Body of pancreas (tissue), 4 donors: ENCODE results near the gene SLC5A5. TPM values are rescaled to one million over a fixed set of nuclear protein-coding genes. Genes with fewer than 3 reads are reported as not detected.
A peak's percentile ranks its signal among the peaks of the same experiment; 100 is the strongest.

Experiments
- ATAC-seq: fragments of 150-250 bp; one replicate; pipeline ENCODE4 v1.9.1; 2016
- DNase-seq, 4 donors: peaks; one replicate each; pipeline ENCODE4 v3.0.0-alpha.2; 2019
- H3K27ac ChIP-seq, 4 donors: fragments of 200-600 bp; sonication (generic); 1 replicate in 3 of 4; 2 replicates in 1 of 4; pipeline versions ENCODE4 v1.5.1 to v1.6.1; 2016 to 2019; ENCODE audit warnings: mild to moderate bottlenecking in 1 of 4, mixed read lengths in 1 of 4, moderate library complexity in 1 of 4
- H3K27me3 ChIP-seq, 2 donors: fragments of 200-600 bp; sonication (generic); one replicate each; pipeline ENCODE4 v1.6.0; 2016; ENCODE audit warnings: mild to moderate bottlenecking in 1 of 2
- H3K36me3 ChIP-seq, 2 donors: fragments of 200-600 bp; sonication (generic); replicated peaks in 1 of 2; 2 replicates each; pipeline ENCODE4 v1.5.1; 2016; ENCODE audit warnings: low read depth in 2 of 2; ENCODE audit not compliant: insufficient read depth in 1 of 2
- H3K4me1 ChIP-seq: fragments of 200-600 bp; sonication (generic); one replicate; pipeline ENCODE4 v1.6.0; 2016
- H3K4me3 ChIP-seq, 2 donors: fragments of 200-600 bp; sonication (generic); 1 replicate in 1 of 2; 2 replicates in 1 of 2; pipeline ENCODE4 v1.5.1; 2016 to 2019
- H3K9me3 ChIP-seq, 3 donors: fragments of 200-600 bp; sonication (generic); 1 replicate in 2 of 3; 2 replicates in 1 of 3; pipeline ENCODE4 v1.5.1; 2016
- POLR2A ChIP-seq, 3 donors: fragments of 450-650 bp; IDR thresholded peaks; one replicate each; pipeline ENCODE4 v1.6.1; 2016; ENCODE audit warnings: antibody characterized with exemption in 3 of 3, mild to moderate bottlenecking in 2 of 3
- WGBS, 2 donors: methylation state at CpG; one replicate each; pipeline ENCODE4 v1.1.5; 2017; 5-methylcytosine and 5-hydroxymethylcytosine counted together
- intact Hi-C: fragments of 100-400 bp; cut with DNase I; formaldehyde crosslinking; loops from one replicate; pipeline ENCODE4 v1.15.1; 2023
- total RNA-seq, 2 donors: library from RNA; depleted of rRNA; stranded (reverse); fragments of >200 nt; gene quantifications; one replicate each; pipeline ENCODE4 v1.1.0, GENCODE V29; 2016
- TF ChIP-seq, protein P1 (sequence below), 7 experiments: fragments of 450-650 bp in 4 of 7; fragments of 200-600 bp in 3 of 7; sonication (generic) in 3 of 7; IDR thresholded peaks; one replicate each; pipeline ENCODE4 v1.5.1; 2016 to 2019; ENCODE audit warnings: antibody characterized with exemption in 7 of 7

Gene SLC5A5
- total RNA-seq, 2 donors from 2014 or later = not detected

DNA sequence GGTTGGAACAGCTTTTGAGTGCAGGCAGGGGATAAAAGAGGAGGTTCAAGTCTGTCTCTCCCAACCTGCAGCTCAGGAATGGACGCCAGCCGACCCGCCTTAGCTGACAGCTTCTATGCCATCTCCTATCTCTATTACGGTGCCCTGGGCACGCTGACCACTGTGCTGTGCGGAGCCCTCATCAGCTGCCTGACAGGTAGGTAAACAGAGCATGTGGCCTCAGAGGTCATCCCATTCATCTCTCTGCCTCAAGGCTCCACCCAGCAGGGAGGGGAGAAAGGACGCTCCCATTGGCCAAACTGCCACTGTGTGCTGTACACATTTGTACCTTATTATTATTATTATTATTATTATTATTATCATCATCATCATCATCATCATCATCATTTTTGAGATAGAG lies 16.5 kb downstream of the SLC5A5 start:
- no peaks in the 10 kb centered on the region for H3K4me1 ChIP-seq
- ATAC-seq (no peak), DNase-seq (no peak)
- no peak overlapping the region for H3K27ac ChIP-seq
- no peak for TF ChIP-seq POLR2A (IDR thresholded peaks at IDR 0.05)
- no peaks in the 10 kb centered on the region for H3K27me3 ChIP-seq
- no peak overlapping the region for H3K4me3 ChIP-seq
- no peaks in the 10 kb centered on the region for H3K36me3 ChIP-seq
- H3K9me3 ChIP-seq = no peaks in the 10 kb centered on the region
- WGBS, 2 donors = 39 to 41% methylated on average over 7 of the region's 7 CpGs
- intact Hi-C loops = no loop called here

DNA sequence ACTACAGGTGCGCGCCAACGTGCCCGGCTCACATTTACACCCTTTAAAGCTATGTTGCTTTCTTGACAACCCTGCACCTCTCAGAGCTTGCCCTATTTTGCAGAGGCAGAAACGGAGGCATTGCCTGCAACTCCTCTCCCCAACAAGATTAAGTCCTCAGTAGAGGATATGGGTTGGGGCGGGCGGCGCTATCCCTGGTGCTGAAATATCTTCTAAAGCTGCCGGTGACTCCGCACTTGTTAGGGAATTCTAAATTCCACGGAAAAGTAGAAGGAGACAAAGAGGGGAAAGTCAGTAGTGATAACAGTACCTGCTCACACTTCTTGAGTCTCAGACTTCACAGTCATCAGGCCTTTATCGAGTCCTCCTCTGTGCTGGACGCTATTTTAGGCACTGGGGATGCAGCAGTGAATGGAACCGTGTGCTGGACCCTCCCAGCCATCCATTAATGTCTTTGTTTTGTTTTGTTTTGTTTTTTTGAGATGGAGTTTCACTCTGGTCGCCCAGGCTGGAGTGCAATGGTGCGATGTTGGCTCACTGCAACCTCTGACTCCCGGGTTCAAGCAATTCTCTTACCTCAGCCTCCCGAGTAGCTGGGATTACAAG lies 18.0 kb downstream of the SLC5A5 start:
- peak in 3 of 4 donors; percentile 27 to 47 (median 34) for DNase-seq
- Histone ChIP-seq H3K4me1 (no peaks in the 10 kb centered on the region), H3K27me3 (no peaks in the 10 kb centered on the region), H3K4me3 (no peak overlapping the region), H3K9me3 (no peaks in the 10 kb centered on the region), H3K27ac (no peak overlapping the region), H3K36me3 (no peaks in the 10 kb centered on the region)
- intact Hi-C loops = no loop called here
- WGBS, 2 donors = 23 to 27% methylated on average over 15 to 18 of the region's 18 CpGs
- no peak for ATAC-seq
- TF ChIP-seq, protein P1, sequence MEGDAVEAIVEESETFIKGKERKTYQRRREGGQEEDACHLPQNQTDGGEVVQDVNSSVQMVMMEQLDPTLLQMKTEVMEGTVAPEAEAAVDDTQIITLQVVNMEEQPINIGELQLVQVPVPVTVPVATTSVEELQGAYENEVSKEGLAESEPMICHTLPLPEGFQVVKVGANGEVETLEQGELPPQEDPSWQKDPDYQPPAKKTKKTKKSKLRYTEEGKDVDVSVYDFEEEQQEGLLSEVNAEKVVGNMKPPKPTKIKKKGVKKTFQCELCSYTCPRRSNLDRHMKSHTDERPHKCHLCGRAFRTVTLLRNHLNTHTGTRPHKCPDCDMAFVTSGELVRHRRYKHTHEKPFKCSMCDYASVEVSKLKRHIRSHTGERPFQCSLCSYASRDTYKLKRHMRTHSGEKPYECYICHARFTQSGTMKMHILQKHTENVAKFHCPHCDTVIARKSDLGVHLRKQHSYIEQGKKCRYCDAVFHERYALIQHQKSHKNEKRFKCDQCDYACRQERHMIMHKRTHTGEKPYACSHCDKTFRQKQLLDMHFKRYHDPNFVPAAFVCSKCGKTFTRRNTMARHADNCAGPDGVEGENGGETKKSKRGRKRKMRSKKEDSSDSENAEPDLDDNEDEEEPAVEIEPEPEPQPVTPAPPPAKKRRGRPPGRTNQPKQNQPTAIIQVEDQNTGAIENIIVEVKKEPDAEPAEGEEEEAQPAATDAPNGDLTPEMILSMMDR (IDR thresholded peaks at IDR 0.05) = no peak
- no peak for TF ChIP-seq POLR2A (IDR thresholded peaks at IDR 0.05)

DNA sequence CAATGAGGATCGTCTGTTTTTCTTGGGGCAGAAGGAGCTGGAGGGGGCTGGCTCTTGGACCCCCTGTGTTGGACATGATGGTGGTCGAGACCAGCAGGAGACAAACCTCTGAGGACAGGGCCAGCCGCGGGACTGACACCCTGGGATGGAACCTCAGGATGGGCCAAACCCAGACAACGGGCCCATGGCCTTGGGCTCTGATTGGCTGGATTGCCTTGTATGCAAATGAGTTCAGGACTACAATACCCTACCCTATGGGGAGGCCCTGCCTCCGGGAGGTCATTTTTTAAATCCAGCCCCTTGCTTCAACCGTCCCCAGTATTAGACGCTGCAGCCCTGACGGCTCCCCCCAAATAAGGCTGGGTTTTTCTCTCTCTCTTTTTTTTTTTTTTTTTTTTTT lies 22.0 kb downstream of the SLC5A5 start:
- H3K4me1 ChIP-seq = no peaks in the 10 kb centered on the region
- no peaks in the 10 kb centered on the region for H3K27me3 ChIP-seq
- no peak for DNase-seq
- TF ChIP-seq, protein P1 (IDR thresholded peaks at IDR 0.05) = no peak
- no peak for TF ChIP-seq POLR2A (IDR thresholded peaks at IDR 0.05)
- no peaks in the 10 kb centered on the region for H3K36me3 ChIP-seq
- no peaks in the 10 kb centered on the region for H3K9me3 ChIP-seq
- ATAC-seq = no peak
- 62 to 80% methylated on average over 9 of the region's 9 CpGs for WGBS, 2 donors
- no peak overlapping the region for H3K4me3 ChIP-seq
- no peak overlapping the region for H3K27ac ChIP-seq
- intact Hi-C loops = no loop called here

DNA sequence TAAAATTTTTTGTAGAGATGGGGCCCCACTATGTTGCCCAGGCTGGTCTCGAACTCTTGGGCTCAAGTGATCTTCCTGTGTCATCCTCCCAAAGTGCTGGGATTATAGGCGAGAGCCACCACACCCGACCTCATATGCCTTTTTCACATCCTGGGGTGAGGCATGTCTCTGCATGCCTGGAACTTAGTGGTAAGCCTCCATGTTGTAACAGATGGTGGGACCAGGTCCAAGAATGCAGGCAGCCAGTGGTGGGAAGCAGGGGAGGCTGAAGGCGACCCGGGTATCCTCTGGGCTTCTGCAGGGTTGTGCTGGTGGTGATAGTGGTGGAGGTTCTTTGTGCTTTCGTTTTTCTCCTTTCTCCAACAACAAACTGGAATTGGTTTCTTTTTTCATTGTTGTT lies 31.0 kb downstream of the SLC5A5 start:
- no peak for DNase-seq
- 60 to 63% methylated on average over 6 of the region's 6 CpGs for WGBS, 2 donors
- H3K27ac ChIP-seq = no peak overlapping the region
- TF ChIP-seq POLR2A (IDR thresholded peaks at IDR 0.05) = no peak
- TF ChIP-seq, protein P1 (IDR thresholded peaks at IDR 0.05) = no peak
- no peak overlapping the region for H3K4me3 ChIP-seq
- no peaks in the 10 kb centered on the region for H3K4me1 ChIP-seq
- no peaks in the 10 kb centered on the region for H3K36me3 ChIP-seq
- H3K27me3 ChIP-seq = no peaks in the 10 kb centered on the region
- intact Hi-C loops = no loop called here
- H3K9me3 ChIP-seq = no peaks in the 10 kb centered on the region
- no peak for ATAC-seq

DNA sequence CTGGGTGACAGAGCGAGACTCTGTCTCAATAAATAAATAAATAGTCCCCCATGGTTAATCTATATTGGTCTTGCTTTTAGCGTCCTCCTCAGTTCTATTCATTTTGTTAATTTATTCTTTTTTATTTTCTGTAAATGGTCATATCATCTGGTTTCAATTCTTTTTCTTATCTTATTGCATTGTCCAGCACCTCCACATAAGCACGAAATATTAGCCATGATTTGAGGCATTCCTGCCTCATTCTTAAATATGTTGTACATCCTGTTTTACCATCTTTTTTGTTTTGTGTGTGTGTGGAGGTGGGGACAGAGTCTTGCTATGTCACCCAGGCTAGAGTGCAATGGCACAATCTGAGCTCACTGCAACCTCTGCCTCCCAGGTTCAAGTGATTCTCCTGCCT lies 36.5 kb downstream of the SLC5A5 start:
- WGBS, 2 donors = 83 to 91% methylated on average over 3 of the region's 3 CpGs
- no peaks in the 10 kb centered on the region for H3K9me3 ChIP-seq
- H3K27me3 ChIP-seq = no peaks in the 10 kb centered on the region
- TF ChIP-seq, protein P1 (IDR thresholded peaks at IDR 0.05) = no peak
- DNase-seq = no peak
- H3K27ac ChIP-seq = no peak overlapping the region
- intact Hi-C loops = no loop called here
- peaks cover 12% of the 10 kb centered on the region for H3K4me1 ChIP-seq
- no peak for ATAC-seq
- H3K4me3 ChIP-seq = no peak overlapping the region
- H3K36me3 ChIP-seq = no peaks in the 10 kb centered on the region
